Measurements from ENCODE around the gene AZI2. TPM values are rescaled to one million over a fixed set of nuclear protein-coding genes. Genes with fewer than 3 reads are reported as not detected.
A peak's percentile ranks its signal among the peaks of the same experiment; 100 is the strongest.

The AZI2 gene, protein sequence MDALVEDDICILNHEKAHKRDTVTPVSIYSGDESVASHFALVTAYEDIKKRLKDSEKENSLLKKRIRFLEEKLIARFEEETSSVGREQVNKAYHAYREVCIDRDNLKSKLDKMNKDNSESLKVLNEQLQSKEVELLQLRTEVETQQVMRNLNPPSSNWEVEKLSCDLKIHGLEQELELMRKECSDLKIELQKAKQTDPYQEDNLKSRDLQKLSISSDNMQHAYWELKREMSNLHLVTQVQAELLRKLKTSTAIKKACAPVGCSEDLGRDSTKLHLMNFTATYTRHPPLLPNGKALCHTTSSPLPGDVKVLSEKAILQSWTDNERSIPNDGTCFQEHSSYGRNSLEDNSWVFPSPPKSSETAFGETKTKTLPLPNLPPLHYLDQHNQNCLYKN
- 10 to 100 TPM; 44.9 to 48.7 TPM for total RNA-seq
- long read RNA-seq, full-length matches to known transcripts, result 38 of 40 reads
- long read RNA-seq, partial matches to known transcripts, result 1 of 40 reads
- long read RNA-seq, other reads (novel, unspliced or antisense), result 1 of 40 reads

DNA sequence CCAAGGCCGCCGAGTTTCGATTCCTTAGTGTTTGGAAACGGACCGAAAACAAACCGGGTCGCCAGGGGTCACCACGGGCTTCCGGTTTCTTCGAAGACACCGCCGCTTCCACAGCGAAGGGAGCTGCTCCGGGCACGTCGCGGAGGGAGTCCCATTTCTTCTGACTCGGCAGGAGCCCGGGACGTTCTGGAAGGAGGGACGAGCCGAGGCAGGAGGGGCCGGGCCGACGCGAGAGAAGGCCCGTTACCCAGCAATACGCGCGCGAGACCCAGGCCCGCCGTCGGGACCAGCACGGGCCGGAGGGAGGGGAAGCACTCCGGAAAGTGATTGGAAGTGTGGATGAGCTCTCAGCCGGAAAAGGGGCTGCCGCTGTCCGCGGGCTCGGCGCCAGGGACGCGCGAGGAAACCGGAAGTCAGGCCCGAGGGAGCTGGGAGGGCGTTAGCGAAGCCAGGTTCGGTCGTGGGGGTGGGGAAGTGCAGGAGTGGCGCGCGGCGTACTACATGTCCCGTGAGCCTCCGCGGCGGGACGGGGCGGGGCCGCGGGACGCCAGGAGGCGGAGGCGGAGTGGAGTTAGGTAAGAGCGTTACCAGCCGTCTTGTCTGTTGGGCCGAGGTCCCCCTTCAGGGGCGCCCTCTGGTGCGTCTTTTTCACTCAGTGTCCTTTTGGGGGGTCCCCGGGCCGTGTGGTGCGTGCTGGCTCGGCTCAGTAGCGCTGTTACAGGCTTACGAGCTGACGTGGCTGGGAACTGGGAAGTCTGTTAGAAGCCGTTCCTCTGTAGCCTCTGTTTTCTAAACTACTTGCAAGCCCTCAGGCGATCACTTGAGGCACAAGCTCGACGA lies at the start of gene AZI2, which contains the start of gene ZCWPW2:
TSS of gene AZI2 (minus strand) at position 196 of the 840 bp plus-strand sequence. CDS start 8,207 bp downstream, outside the sequence.
TSS of gene ZCWPW2 (plus strand) at position 93 of the 840 bp plus-strand sequence. CDS start 64,348 bp downstream, outside the sequence.
- ATAC-seq (peak; percentile 98), DNase-seq (peak; percentile 97)
- intact Hi-C loops (cut with DNase I), result no loop called here

DNA sequence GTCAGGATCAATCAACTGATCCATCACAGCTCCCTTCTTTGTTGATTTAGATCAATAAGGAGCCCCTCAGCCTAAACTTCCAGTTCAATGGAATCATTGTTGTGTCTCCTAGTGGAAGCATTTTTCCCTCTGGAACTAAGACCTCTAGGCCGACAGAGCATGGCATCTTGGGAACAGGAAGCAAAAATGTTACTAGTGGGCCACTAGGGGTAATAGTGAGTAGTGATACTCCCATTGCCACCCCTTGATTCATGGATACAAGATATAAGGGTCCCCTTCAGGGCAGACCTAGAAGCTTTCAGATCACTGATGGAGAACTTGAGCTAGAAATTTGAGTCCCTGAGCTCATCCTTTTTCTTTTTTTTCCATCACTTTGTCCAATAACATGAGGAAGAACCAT lies 40.4 kb upstream of the AZI2 start:
- no peak for ATAC-seq
- no peak for DNase-seq
- intact Hi-C loops (cut with DNase I), result no loop called here

- ATAC-seq (no peak), DNase-seq (no peak)
- intact Hi-C loops (cut with DNase I), result no loop called here
These were observed 37.4 kb upstream of the AZI2 start for GRCh38 chr3:28386049-28386448.

DNA sequence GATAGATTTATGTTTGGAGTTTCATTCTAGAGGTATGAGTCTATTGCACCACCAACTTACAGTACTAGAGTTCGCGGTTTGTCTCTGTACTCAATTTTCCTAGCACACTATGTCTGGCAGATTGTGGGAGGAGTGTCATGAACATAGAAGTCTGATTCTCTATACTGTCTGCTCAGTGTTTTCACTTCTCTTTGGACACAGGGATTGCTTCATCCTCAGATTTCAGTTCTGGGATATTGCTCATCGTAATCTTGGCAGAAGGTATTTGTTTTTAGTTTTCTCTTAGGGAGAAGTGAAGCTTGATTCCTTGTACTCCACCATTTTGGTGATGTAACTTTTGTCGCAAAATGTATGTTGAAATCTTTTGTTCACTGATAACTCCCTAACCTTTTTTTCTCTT lies 27.8 kb upstream of the AZI2 start:
- no peak for DNase-seq
- intact Hi-C loops (cut with DNase I), result no loop called here
- ATAC-seq, result peak; percentile 77 to 97

GRCh38 chr3:28349469-28350000 lies 911 bp upstream of the AZI2 start:
- intact Hi-C loops (cut with DNase I), result no loop called here
- DNase-seq, result no peak
- ATAC-seq, result no peak

DNA sequence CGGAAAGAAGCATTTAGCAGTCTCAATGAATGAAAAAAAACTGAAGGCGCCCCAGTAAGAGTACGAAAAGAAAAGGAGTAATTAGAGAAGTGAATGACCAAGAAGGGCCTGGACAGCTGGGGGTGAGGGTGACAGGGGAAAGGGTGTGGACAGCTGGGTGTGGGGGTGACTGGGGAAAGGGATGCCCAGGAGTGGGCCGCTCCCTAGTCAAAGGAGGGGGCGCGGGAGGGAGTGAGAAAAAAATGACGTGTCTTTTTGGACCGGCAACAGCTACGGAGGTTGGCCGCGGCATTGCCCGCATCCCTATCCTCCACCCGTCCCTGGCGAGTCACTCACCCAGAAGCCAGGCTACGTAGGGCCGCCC lies 377 bp downstream of the AZI2 start:
- intact Hi-C loops (cut with DNase I), result no loop called here
- DNase-seq (peak; percentile 94), ATAC-seq (peak in 1 of 2 donors; percentile 93)

DNA sequence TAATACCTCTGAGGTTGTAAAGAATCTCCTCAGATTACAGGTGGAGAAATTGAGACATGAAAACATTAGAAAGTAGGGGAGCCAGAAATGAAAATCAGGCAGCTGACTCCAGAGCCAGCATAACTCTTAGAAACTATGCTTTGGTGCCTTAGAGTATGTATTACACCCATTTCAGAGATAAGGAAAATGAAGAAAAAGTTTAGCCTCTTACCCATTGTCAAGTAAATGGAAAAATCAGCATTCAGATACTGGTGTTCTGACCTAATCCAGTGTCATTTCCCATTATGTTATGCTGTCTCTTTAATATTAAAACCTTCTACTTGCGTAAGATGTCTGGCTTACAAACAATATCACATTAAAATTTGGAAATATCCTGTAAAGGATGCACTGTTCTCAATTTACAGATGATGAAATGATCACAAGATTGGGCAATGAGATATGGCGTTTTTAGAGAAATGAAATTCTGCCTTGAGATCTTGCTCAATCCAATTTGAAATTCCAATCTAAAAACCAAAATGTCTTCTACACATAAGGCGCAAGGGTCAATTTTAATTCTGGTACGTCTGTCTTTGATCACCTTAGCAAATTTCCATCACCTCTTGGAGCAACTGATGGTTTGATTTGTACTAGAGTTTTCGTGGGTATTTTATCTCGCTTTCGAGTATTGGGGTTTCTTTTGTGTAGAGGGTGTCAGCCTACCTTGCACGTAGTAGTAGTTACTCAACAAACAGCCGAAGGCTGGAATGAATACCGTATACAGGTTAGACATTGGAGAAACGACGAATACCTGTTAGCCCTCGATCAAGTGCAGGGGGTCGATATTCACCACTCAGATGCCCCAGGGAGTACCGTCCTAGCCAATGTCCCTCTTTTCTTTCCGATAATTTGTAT lies 1.0 kb downstream of the AZI2 start:
- no peak for DNase-seq
- intact Hi-C loops (cut with DNase I), result no loop called here
- no peak for ATAC-seq

DNA sequence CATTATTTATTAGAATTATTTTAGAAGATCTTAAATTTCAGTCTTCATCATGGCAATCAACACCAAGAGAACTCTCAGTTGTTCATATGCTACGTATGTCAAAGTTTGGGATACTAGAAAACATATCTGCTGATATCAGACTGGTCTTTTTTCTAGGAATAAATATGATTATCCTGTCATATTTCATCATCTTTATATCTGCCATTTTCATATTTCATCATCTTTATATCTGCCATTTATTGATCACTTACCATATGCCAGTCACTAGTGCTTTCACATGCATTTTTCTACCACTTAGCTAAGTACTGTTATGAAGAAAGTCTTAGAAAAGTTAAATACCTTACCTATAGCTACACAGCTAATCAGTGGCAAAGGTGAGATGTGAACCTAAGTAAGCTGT lies 2.9 kb downstream of the AZI2 start:
- intact Hi-C loops (cut with DNase I), result no loop called here

DNA sequence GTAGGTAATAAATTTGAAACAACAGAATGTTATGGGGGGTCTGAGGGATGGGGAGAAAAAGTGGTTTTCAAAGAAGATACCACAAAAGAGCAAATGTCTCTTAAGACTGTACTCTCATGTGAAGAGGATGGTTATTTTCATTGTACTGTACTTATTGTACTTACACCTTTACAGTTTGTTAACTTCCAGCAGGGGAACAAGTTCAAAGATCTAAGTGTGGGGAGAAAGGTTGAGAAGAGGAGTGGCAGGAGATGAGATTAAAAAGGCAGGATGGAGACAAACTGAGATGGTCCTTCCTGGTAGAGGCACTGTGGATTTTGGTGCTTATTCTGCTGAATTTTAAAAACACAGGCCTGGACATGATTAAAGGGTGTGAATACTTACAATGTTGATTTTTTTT lies 5.5 kb downstream of the AZI2 start:
- intact Hi-C loops (cut with DNase I), result no loop called here
- DNase-seq, result no peak
- ATAC-seq, result no peak

More for the DNA sequence above, 2.9 kb downstream of the AZI2 start:
- ATAC-seq (no peak), DNase-seq (no peak)

DNA sequence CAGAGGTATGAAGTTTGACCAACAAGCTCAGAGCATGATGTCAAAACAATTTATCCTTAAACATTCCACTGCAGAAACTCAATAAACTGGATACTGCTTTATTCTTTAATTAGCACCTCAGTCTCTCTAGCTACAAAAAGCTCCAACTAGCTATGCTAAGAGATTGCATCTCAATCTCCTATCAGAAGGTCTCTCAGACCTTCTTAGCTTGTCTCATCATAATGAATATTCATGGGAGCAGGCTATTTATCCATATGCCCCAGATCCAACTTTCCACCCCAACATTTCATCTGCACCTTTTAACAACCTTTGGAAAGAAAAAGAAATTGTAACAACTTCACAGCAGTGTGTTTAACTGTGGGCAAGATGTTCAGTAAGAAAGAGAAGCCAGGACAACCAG lies 11.4 kb downstream of the AZI2 start:
- intact Hi-C loops (cut with DNase I), result no loop called here
- ATAC-seq (no peak), DNase-seq (no peak)

- ATAC-seq (no peak), DNase-seq (no peak)
- intact Hi-C loops (cut with DNase I), result no loop called here
These were observed 13.4 kb downstream of the AZI2 start for GRCh38 chr3:28335246-28335645.

- intact Hi-C loops (cut with DNase I), result no loop called here
- no peak for ATAC-seq
- no peak for DNase-seq
These were observed 14.1 kb downstream of the AZI2 start for GRCh38 chr3:28334552-28334951.

GRCh38 chr3:28328188-28329151 lies 20.2 kb downstream of the AZI2 start:
- intact Hi-C loops (cut with DNase I), result loop anchor here (2.0 to 5.0 kb wide), 2 partner anchors 614 to 616 kb away; no protein-coding TSS in a partner anchor
- ATAC-seq (peak in 1 of 2 donors; percentile 37), DNase-seq (no peak)

- ATAC-seq, result peak; percentile 38 to 67
- intact Hi-C loops (cut with DNase I), result loop anchor here in 1 of 2 donors (5.0 kb wide), 1 partner anchor 614 kb away; no protein-coding TSS in a partner anchor
- DNase-seq, result no peak
These were observed 22.1 kb downstream of the AZI2 start for GRCh38 chr3:28326458-28326926.

DNA sequence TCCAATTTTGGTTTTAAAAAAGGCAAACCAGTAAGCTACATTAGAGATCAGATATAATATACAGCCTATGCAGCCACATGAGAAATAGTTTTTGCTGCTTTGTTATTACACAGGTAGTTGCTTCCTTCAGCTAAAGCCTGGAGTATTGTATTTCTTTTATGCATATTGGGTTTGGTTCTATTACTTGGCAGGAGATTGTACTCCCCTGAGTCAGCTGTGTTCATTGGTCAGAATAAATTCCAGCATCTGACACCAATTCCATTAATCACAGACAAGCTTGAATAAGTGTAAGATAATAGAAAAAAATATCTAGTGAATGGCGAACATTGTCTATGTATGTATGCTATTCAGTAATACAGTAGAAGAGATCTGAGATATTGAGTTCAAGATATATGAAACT lies 26.2 kb downstream of the AZI2 start:
- DNase-seq (no peak), ATAC-seq (no peak)
- intact Hi-C loops (cut with DNase I), result no loop called here

GRCh38 chr3:28320981-28321380 lies 27.6 kb downstream of the AZI2 start:
- DNase-seq, result no peak
- intact Hi-C loops (cut with DNase I), result no loop called here
- ATAC-seq, result no peak

DNA sequence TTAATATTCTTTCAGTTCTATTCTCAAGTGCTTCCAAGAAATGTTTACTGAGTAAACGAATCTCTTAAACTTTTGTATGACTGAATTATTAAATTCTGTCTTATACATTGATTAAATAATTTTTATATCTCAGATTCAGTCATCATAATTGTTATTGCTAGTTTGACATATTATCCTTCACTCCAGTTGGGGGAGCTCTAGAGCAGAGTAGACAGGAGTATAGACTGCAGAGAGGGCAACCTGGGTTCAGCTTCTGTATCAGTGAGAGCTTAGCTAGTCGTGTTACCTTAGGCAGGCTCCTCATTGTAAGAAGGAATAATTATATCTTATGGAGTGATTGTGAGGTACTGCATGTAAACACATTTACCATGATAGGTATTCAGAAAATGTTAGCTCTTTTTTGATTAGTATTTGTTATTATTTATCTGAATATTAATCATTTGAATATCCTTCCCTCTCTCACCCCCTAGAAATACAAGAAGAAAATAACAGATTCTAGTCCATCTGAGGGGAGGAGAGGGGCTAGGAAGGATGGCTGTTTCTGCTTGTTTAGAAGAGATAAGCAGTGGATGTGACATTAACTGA lies 31.1 kb downstream of the AZI2 start:
- no peak for DNase-seq
- intact Hi-C loops (cut with DNase I), result no loop called here
- ATAC-seq, result peak; percentile 55 to 64
